ENCODE data around the gene CDH24. TPM values are rescaled to one million over a fixed set of nuclear protein-coding genes. Genes with fewer than 3 reads are reported as not detected.
A peak's percentile ranks its signal among the peaks of the same experiment; 100 is the strongest.

The CDH24 gene
- total and polyA plus RNA-seq, 2 of the 4 experiments (the other 2 are of a cell fraction), result 3.9 to 24.4 TPM

DNA sequence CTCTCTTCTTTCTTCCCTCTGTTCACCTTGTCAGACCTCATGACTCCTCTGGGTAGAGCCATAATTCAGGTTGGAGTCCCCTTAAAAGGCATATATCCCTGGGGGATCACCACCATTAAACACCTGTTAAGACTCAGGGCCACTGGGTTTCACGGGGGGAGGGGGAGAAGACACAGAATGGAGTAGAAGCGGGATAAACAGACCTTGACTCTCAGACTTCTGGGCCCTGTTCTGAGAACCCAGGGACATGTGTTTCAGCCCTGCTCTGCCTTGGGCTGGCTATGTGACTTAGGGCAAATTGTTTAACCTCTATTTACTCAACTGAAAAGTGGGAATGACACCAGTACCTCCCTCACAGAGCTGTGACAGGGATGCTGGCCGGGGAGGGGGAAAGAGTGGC, 4.6 kb downstream of the CDH24 start:
- TF ChIP-seq, protein P1, sequence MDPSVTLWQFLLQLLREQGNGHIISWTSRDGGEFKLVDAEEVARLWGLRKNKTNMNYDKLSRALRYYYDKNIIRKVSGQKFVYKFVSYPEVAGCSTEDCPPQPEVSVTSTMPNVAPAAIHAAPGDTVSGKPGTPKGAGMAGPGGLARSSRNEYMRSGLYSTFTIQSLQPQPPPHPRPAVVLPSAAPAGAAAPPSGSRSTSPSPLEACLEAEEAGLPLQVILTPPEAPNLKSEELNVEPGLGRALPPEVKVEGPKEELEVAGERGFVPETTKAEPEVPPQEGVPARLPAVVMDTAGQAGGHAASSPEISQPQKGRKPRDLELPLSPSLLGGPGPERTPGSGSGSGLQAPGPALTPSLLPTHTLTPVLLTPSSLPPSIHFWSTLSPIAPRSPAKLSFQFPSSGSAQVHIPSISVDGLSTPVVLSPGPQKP (IDR thresholded peaks at IDR 0.05; ENCODE audit: borderline replicate concordance, low read depth, low read length), result no peak
- TF ChIP-seq BHLHE40 (IDR thresholded peaks at IDR 0.05; ENCODE audit: low read depth, low read length), result no peak
- TF ChIP-seq POLR2A (IDR thresholded peaks at IDR 0.05; ENCODE audit: low read depth, low read length), result no peak
- TF ChIP-seq RCOR1 (IDR thresholded peaks at IDR 0.05; ENCODE audit: insufficient replicate concordance, low read length), result no peak
- TF ChIP-seq, protein P2, sequence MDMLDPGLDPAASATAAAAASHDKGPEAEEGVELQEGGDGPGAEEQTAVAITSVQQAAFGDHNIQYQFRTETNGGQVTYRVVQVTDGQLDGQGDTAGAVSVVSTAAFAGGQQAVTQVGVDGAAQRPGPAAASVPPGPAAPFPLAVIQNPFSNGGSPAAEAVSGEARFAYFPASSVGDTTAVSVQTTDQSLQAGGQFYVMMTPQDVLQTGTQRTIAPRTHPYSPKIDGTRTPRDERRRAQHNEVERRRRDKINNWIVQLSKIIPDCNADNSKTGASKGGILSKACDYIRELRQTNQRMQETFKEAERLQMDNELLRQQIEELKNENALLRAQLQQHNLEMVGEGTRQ (IDR thresholded peaks at IDR 0.05; ENCODE audit: low read depth, low read length), result no peak
- no peak for TF ChIP-seq RAD21 (IDR thresholded peaks at IDR 0.05; ENCODE audit: low read length)
- TF ChIP-seq MAFK (IDR thresholded peaks at IDR 0.05; ENCODE audit: low read depth, low read length), result no peak
- TF ChIP-seq SMC3 (IDR thresholded peaks at IDR 0.05; ENCODE audit: low read depth, low read length), result no peak
- no peak for TF ChIP-seq FOS (IDR thresholded peaks at IDR 0.05; ENCODE audit: low read depth, low read length)
- no peak for TF ChIP-seq MXI1 (IDR thresholded peaks at IDR 0.05; ENCODE audit: borderline replicate concordance, low read depth, low read length)
- Histone ChIP-seq H4K8ac (ENCODE audit: low read depth in 2 of 2, low read length in 2 of 2) (no peak overlapping the region), H3K9me1 (ENCODE audit: insufficient read depth, low read length) (no peaks in the 10 kb centered on the region), H4K20me1 (ENCODE audit: insufficient read depth, low read length) (peaks cover under 1% of the 10 kb centered on the region), H2BK120ac (ENCODE audit: low read depth, low read length) (no peak overlapping the region), H3K27ac (ENCODE audit: insufficient read depth, low read length) (no peak overlapping the region), H3K27me3 (ENCODE audit: control insufficient read depth, insufficient read depth, low read length) (no peaks in the 10 kb centered on the region), H2AK5ac (ENCODE audit: low read depth, low read length) (no peak overlapping the region), H3K14ac (replicated peaks; ENCODE audit: low read depth, low read length) (no peak overlapping the region), H3K9ac (ENCODE audit: low read depth, low read length) (no peak overlapping the region), H2AK9ac (replicated peaks; ENCODE audit: low read depth, low read length, poor library complexity) (peak overlapping the region; percentile 23), H4K91ac (ENCODE audit: insufficient read depth, low read depth, low read length) (no peak overlapping the region), H3K56ac (ENCODE audit: extremely low read depth, insufficient read depth, low read length) (no peak overlapping the region), H3K79me1 (ENCODE audit: low read depth in 1 of 2, low read length in 2 of 2) (peaks cover 0 to 19% of the 10 kb centered on the region in 2 experiments; a peak in 2 of 4 replicates), H4K5ac (ENCODE audit: low read depth, low read length) (no peak overlapping the region), H2BK20ac (ENCODE audit: low read depth, low read length) (no peak overlapping the region), H3K18ac (ENCODE audit: low read depth, low read length) (no peak overlapping the region), H3K4me1 (ENCODE audit: control insufficient read depth, insufficient read depth, low read length) (peaks cover 10% of the 10 kb centered on the region; the same call in 1 of the 2 replicates), H3K9me3 (ENCODE audit: control insufficient read depth, insufficient read depth, low read length) (no peaks in the 10 kb centered on the region), H3K23ac (ENCODE audit: low read depth, low read length) (no peak overlapping the region), H3K36me3 (ENCODE audit: control insufficient read depth, insufficient read depth, low read length) (peaks cover 2% of the 10 kb centered on the region; the same call in 1 of the 2 replicates), H2BK15ac (ENCODE audit: low read depth, low read length) (no peak overlapping the region), H2BK5ac (ENCODE audit: low read depth, low read length, poor library complexity, severe bottlenecking) (no peak overlapping the region), H3K4ac (ENCODE audit: low read depth, low read length) (no peak overlapping the region), H2AFZ (replicated peaks; ENCODE audit: low read length, poor library complexity) (no peak overlapping the region), H3K4me3 (ENCODE audit: insufficient read depth, low read depth, low read length) (no peak overlapping the region), H3K4me2 (ENCODE audit: low read depth, low read length) (no peak overlapping the region)
- ChIA-PET CTCF (interaction anchor here (1.4 to 1.5 kb wide), 2 partner anchors 58 to 59 kb away, joined by 4 to 5 read pairs; no protein-coding TSS in a partner anchor), POLR2A (ENCODE audit: unreplicated experiment) (interaction anchor here (1.0 kb wide), 1 partner anchor 122 kb away, joined by 4 read pairs; no protein-coding TSS in a partner anchor)
- no peak for ATAC-seq (ENCODE audit: low read depth)
- BruUV-seq (replicated peaks), result no TSS peak
- dilution Hi-C loops (cut with HindIII; ENCODE audit: low sequenced_read_pairs, unreplicated experiment), result no loop called here
- in situ Hi-C loops (cut with MboI; ENCODE audit: low sequenced_read_pairs), result loop anchor here (5.0 kb wide), 1 partner anchor 60 kb away; no protein-coding TSS in a partner anchor
- no peak for DNase-seq
- intact Hi-C loops (cut with micrococcal nuclease), result loop anchor here (1.0 kb wide), 1 partner anchor 34 kb away; no protein-coding TSS in a partner anchor
- no CpG with 5 or more reads among the region's 3 CpGs for WGBS, 2 experiments (ENCODE audit: extremely low coverage in 2 of 2, insufficient read length in 1 of 2)

All from IMR-90 (cell line).